Endothelial cell of umbilical vein (primary cell): ENCODE data around the gene CTSH. TPM values are rescaled to one million over a fixed set of nuclear protein-coding genes. Genes with fewer than 3 reads are reported as not detected.

ENCODE experiments used
- BruUV-seq: library from RNA; stranded (reverse); fragments of 400-500 nt; replicated peaks from 2 replicates; lab custom pipeline; 2021; lab: Mats Ljungman, UMichigan
- CTCF ChIA-PET: fragments of 300-600, 350-600 bp; sonication (Branson Sonifier 250); formaldehyde crosslinking; loops from one replicate; lab custom pipeline; 2021; ENCODE audit warnings: antibody characterized with exemption, inconsistent platforms; lab: Charles Lee
- POLR2A ChIA-PET: fragments of 300-600, 350-600 bp; sonication (Branson Sonifier 250); formaldehyde crosslinking; loops from one replicate; lab custom pipeline; 2021; ENCODE audit warnings: antibody characterized with exemption, inconsistent platforms; lab: Charles Lee
- DNase-seq: peaks from one replicate; pipeline ENCODE4 v3.0.0-alpha.2; 2011; ENCODE audit warnings: low read depth, low spot score
- FAIRE-seq: peaks from 2 replicates; lab custom pipeline; 2011; peaks lifted over from hg19 to GRCh38; lab: Jason Lieb, UNC
- H2AFZ ChIP-seq: 2 replicates; pipeline ENCODE4 v1.6.0; 2012; ENCODE audit warnings: low read depth, low read length, control low read depth, inconsistent platforms
- H3K27ac ChIP-seq: 2 replicates; pipeline ENCODE4 v1.5.1; 2011; ENCODE audit warnings: low read depth, mild to moderate bottlenecking, control low read depth, low read length, moderate library complexity; ENCODE audit not compliant: insufficient read depth
- H3K27me3 ChIP-seq, 2 experiments: 2 replicates each; pipeline versions ENCODE4 v1.6.0 to v1.6.1; 2011; ENCODE audit warnings: low read length in 2 of 2, mixed read lengths in 1 of 2; ENCODE audit not compliant: control insufficient read depth in 2 of 2, insufficient read depth in 2 of 2
- H3K36me3 ChIP-seq, 2 experiments: 2 replicates in 1 of 2; 3 replicates in 1 of 2; pipeline ENCODE4 v1.5.1; 2011; ENCODE audit warnings: low read length in 2 of 2, mild to moderate bottlenecking in 1 of 2, moderate library complexity in 1 of 2; ENCODE audit not compliant: control insufficient read depth in 2 of 2, insufficient read depth in 2 of 2; ENCODE audit errors: extremely low read depth in 1 of 2
- H3K4me1 ChIP-seq: 3 replicates; pipeline ENCODE4 v1.5.1; 2011; ENCODE audit warnings: mild to moderate bottlenecking, low read length; ENCODE audit not compliant: control insufficient read depth, insufficient read depth; ENCODE audit errors: extremely low read depth
- H3K4me2 ChIP-seq: 2 replicates; pipeline ENCODE4 v1.6.1; 2011; ENCODE audit warnings: low read length, control low read depth, mixed read lengths; ENCODE audit not compliant: insufficient read depth
- H3K4me3 ChIP-seq, 3 experiments: fragments of 200-600 bp in 1 of 3; sonication (generic), shearing (Covaris generic) in 1 of 3; replicated peaks in 1 of 3; 2 replicates each; pipeline ENCODE4 v1.5.1; 2011 to 2016; ENCODE audit warnings: control low read depth in 3 of 3, low read length in 3 of 3, mild to moderate bottlenecking in 2 of 3, inconsistent platforms in 1 of 3, low read depth in 1 of 3, moderate library complexity in 1 of 3; ENCODE audit not compliant: insufficient read depth in 1 of 3
- H3K79me2 ChIP-seq: 2 replicates; pipeline ENCODE4 v1.6.0; 2012; ENCODE audit warnings: low read length, inconsistent platforms; ENCODE audit not compliant: control insufficient read depth, insufficient read depth
- H3K9ac ChIP-seq: replicated peaks from 2 replicates; pipeline ENCODE3; 2011; ENCODE audit warnings: low read length, control low read depth; ENCODE audit not compliant: insufficient read depth; ENCODE audit errors: extremely low read depth
- H3K9me1 ChIP-seq: replicated peaks from 3 replicates; pipeline ENCODE4 v1.6.0; 2011; ENCODE audit warnings: mild to moderate bottlenecking, low read length; ENCODE audit not compliant: control insufficient read depth, insufficient read depth; ENCODE audit errors: extremely low read depth
- H3K9me3 ChIP-seq: replicated peaks from 2 replicates; pipeline ENCODE4 v1.5.1; 2012; ENCODE audit warnings: low read length, inconsistent platforms; ENCODE audit not compliant: control insufficient read depth, insufficient read depth
- H4K20me1 ChIP-seq: replicated peaks from 2 replicates; pipeline ENCODE3; 2011; ENCODE audit warnings: mild to moderate bottlenecking, low read length; ENCODE audit not compliant: control insufficient read depth, insufficient read depth; ENCODE audit errors: extremely low read depth
- CTCF ChIP-seq, 2 donors: IDR thresholded peaks; 1 replicate in 1 of 2; 2 replicates in 1 of 2; pipeline ENCODE4 v1.5.1; 2011; ENCODE audit warnings: low read length in 2 of 2, mild to moderate bottlenecking in 2 of 2, moderate library complexity in 2 of 2, control low read depth in 1 of 2, inconsistent platforms in 1 of 2, low read depth in 1 of 2; ENCODE audit not compliant: insufficient read depth in 1 of 2; ENCODE audit errors: extremely low read depth in 1 of 2
- EZH2 ChIP-seq: IDR thresholded peaks from 2 replicates; pipeline ENCODE4 v1.6.1; 2012; ENCODE audit warnings: borderline replicate concordance, low read depth, mild to moderate bottlenecking, moderate library complexity, low read length, inconsistent platforms; ENCODE audit not compliant: severe bottlenecking
- FOS ChIP-seq: IDR thresholded peaks from 2 replicates; pipeline ENCODE4 v1.6.1; 2011; ENCODE audit warnings: mild to moderate bottlenecking, low read length, moderate library complexity, borderline replicate concordance; ENCODE audit not compliant: insufficient read depth
- GATA2 ChIP-seq: IDR thresholded peaks from 2 replicates; pipeline ENCODE4 v1.7.0; 2011; ENCODE audit warnings: low read depth, mild to moderate bottlenecking, moderate library complexity, mixed read lengths, low read length; ENCODE audit not compliant: insufficient read length, insufficient read depth
- JUN ChIP-seq: IDR thresholded peaks from 2 replicates; pipeline ENCODE4 v1.6.1; 2011; ENCODE audit warnings: borderline replicate concordance, low read depth; ENCODE audit not compliant: insufficient read length, insufficient read depth
- MAX ChIP-seq: IDR thresholded peaks from 2 replicates; pipeline ENCODE4 v1.6.1; 2011; ENCODE audit not compliant: insufficient read depth, insufficient read length
- MYC ChIP-seq: IDR thresholded peaks from one replicate; pipeline ENCODE4 v1.6.1; 2011; ENCODE audit warnings: mild to moderate bottlenecking, low read depth, low read length
- POLR2A ChIP-seq: IDR thresholded peaks from 2 replicates; pipeline ENCODE4 v1.6.1; 2012; ENCODE audit warnings: low read depth, mild to moderate bottlenecking, control low read depth, low read length
- POLR2AphosphoS5 ChIP-seq: IDR thresholded peaks from 2 replicates; pipeline ENCODE4 v1.6.1; 2012; ENCODE audit warnings: low read depth, mild to moderate bottlenecking, control low read depth, low read length, moderate library complexity; ENCODE audit not compliant: insufficient read depth
- dilution Hi-C: fragments of 300-500 bp; cut with MboI; formaldehyde crosslinking; loops from one replicate; pipeline ENCODE4 v1.15.0; 2019; ENCODE audit warnings: low sequenced_read_pairs; ENCODE audit not compliant: extremely low pct_ligation_motif_present
- intact Hi-C: fragments of 100-400 bp; cut with micrococcal nuclease; formaldehyde crosslinking; loops from one replicate; pipeline ENCODE4 v1.10.0; 2022
- polyA plus RNA-seq, 4 experiments: library from polyadenylated mRNA; depleted of rRNA in 3 of 4; stranded (reverse) in 3 of 4; unstranded in 1 of 4; fragments of >200 nt; gene quantifications; 2 replicates each; pipeline versions ENCODE4 v1.2.1 to v1.2.3, GENCODE V29; 2011 to 2012; ENCODE audit warnings: missing spikeins in 1 of 4
- total RNA-seq: library from RNA; stranded (reverse); gene quantifications from 2 replicates; pipeline ENCODE4 v1.2.3, GENCODE V29; 2021

CTSH gene
- total and polyA plus RNA-seq, 2 donors (not counting 3 experiments of a cell fraction or from before 2014, with no cell fraction given) = 7.0 to 7.4 TPM

GRCh38 chr15:78931439-78932257 lies 13.2 kb downstream of the CTSH start:
- no peak overlapping the region for H3K4me3 ChIP-seq
- BruUV-seq = no TSS peak
- no peak for FAIRE-seq
- H3K36me3 ChIP-seq = peaks cover 0 to 5% of the 10 kb centered on the region in 2 experiments
- H3K9me3 ChIP-seq = no peaks in the 10 kb centered on the region
- TF ChIP-seq POLR2A = no peak
- no peak for TF ChIP-seq MAX
- TF ChIP-seq GATA2 = no peak
- TF ChIP-seq POLR2AphosphoS5 = no peak
- TF ChIP-seq CTCF (IDR thresholded peaks at IDR 0.05; ENCODE audit: extremely low read depth in 1 of 2, insufficient read depth in 1 of 2, low read depth in 1 of 2, low read length in 2 of 2) = no peak
- no peak for TF ChIP-seq EZH2
- no peak for TF ChIP-seq FOS
- no peak for TF ChIP-seq MYC
- no peak for TF ChIP-seq JUN
- no peaks in the 10 kb centered on the region for H3K27me3 ChIP-seq
- H3K27ac ChIP-seq = no peak overlapping the region
- H3K79me2 ChIP-seq = no peaks in the 10 kb centered on the region
- H4K20me1 ChIP-seq = no peaks in the 10 kb centered on the region
- dilution Hi-C loops (no loop called here), intact Hi-C loops (no loop called here)
- no peak overlapping the region for H3K9ac ChIP-seq
- DNase-seq = no peak
- POLR2A ChIA-PET = no interaction called here
- no peak overlapping the region for H3K4me2 ChIP-seq
- no peaks in the 10 kb centered on the region for H3K4me1 ChIP-seq
- no peak overlapping the region for H2AFZ ChIP-seq
- CTCF ChIA-PET = interaction anchor here (1.0 to 1.6 kb wide), 4 partner anchors 13 to 253 kb away, joined by 3 to 6 read pairs (median 4); partner anchors contain the start of gene CTSH
- no peaks in the 10 kb centered on the region for H3K9me1 ChIP-seq
